ENCODE data around the gene RFNG. TPM values are rescaled to one million over a fixed set of nuclear protein-coding genes. Genes with fewer than 3 reads are reported as not detected.

The RFNG gene
- total RNA-seq, 2 donors from 2014 or later = 37.9 to 43.1 TPM

DNA sequence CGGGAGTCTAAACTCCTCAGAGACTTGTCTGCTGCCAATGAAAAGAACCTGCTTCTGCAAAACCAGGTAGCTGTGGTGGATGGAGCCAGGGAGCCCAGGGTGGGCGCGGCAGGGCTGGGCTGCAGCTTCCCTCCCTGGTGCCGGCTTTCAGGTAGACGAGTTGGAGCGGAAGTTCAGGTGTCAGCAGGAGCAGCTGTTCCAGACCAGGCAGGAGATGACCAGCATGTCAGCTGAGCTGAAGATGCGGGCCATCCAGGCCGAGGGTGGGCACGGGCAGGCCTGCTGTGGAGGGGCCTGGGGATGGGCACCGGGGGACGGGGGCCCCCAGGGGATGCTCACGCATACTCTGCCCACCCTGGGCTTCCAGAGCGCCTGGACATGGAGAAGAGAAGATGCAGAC, 23.4 kb downstream of the RFNG start:
- H3K9me3 ChIP-seq = no peaks in the 10 kb centered on the region
- H3K27ac ChIP-seq = no peak overlapping the region
- H3K27me3 ChIP-seq = no peaks in the 10 kb centered on the region
- DNase-seq (no peak), ATAC-seq (no peak)
- H3K36me3 ChIP-seq (replicated peaks in 1 of 2; ENCODE audit: insufficient read depth in 1 of 2, low read depth in 2 of 2) = no peaks in the 10 kb centered on the region
- no peak overlapping the region for H3K4me3 ChIP-seq
- peaks cover 35% of the 10 kb centered on the region for H3K4me1 ChIP-seq
- WGBS, 2 donors = 93 to 100% methylated on average over 2 to 11 of the region's 13 CpGs
- no peak for TF ChIP-seq POLR2A (IDR thresholded peaks at IDR 0.05)
- TF ChIP-seq, protein P1, sequence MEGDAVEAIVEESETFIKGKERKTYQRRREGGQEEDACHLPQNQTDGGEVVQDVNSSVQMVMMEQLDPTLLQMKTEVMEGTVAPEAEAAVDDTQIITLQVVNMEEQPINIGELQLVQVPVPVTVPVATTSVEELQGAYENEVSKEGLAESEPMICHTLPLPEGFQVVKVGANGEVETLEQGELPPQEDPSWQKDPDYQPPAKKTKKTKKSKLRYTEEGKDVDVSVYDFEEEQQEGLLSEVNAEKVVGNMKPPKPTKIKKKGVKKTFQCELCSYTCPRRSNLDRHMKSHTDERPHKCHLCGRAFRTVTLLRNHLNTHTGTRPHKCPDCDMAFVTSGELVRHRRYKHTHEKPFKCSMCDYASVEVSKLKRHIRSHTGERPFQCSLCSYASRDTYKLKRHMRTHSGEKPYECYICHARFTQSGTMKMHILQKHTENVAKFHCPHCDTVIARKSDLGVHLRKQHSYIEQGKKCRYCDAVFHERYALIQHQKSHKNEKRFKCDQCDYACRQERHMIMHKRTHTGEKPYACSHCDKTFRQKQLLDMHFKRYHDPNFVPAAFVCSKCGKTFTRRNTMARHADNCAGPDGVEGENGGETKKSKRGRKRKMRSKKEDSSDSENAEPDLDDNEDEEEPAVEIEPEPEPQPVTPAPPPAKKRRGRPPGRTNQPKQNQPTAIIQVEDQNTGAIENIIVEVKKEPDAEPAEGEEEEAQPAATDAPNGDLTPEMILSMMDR (IDR thresholded peaks at IDR 0.05) = no peak
- intact Hi-C loops (cut with DNase I) = loop anchor here (5.0 kb wide), 1 partner anchor 129 kb away; no protein-coding TSS in a partner anchor

DNA sequence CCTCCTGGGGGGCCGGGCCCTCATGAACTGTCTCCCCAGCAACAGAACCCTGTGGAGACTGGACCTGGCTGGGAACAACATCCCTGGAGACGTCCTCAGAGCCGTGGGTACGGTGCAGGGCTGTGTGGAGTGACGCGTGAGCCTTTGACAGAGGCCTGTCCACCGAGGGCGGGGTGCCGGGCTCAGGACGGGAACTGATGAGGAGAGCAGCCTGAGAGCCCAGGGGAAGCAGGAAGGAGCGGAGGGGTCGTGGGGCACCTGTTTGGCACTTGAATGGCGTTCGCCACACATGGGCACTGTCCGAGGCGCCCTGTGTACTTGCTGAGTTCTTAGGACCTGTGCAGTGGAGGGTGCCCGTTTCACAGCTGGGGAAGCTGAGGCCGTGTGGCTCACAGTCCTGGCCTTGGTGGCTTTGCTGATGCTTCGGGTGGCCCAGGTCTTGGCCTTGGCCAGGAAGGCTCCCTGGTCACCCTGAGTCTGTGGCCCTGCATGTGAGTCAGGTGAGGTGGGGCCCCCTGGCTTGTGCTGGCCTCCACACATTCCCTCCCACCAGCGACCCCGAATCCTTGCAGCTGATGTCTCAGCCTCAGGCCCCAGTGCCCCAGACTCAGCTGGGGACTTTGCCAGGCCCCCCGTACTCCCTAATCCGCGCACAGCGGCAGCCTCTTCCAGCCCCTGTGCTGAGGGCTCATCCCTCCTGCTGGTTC, 26.1 kb downstream of the RFNG start:
- Histone ChIP-seq H3K9me3 (no peaks in the 10 kb centered on the region), H3K27ac (no peak overlapping the region), H3K36me3 (replicated peaks in 1 of 2; ENCODE audit: insufficient read depth in 1 of 2, low read depth in 2 of 2) (no peaks in the 10 kb centered on the region), H3K4me1 (peaks cover 41% of the 10 kb centered on the region), H3K27me3 (no peaks in the 10 kb centered on the region), H3K4me3 (no peak overlapping the region)
- DNase-seq (no peak), ATAC-seq (no peak)
- intact Hi-C loops (cut with DNase I) = loop anchor here (5.0 kb wide), 1 partner anchor 132 kb away; no protein-coding TSS in a partner anchor
- 87 to 93% methylated on average over 21 to 25 of the region's 25 CpGs for WGBS, 2 donors
- TF ChIP-seq POLR2A (IDR thresholded peaks at IDR 0.05) = no peak
- TF ChIP-seq, protein P1 (IDR thresholded peaks at IDR 0.05) = no peak

DNA sequence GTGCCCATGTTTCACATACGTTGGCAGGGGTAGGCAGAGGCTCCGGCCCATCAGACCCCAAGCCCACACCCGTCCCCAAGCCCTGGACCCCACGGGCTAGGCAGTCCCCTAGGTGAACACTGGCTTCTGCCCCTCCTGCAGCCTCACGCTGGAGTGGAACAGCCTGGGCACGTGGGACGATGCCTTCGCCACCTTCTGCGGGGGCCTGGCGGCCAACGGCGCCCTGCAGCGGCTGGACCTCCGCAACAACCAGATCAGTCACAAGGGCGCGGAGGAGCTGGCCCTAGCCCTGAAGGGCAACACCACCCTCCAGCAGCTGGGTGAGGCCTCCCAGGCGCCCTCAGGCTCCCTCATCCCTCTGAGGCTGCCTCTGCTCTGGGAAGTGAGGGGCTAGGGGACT, 26.8 kb downstream of the RFNG start:
- H3K9me3 ChIP-seq = no peaks in the 10 kb centered on the region
- DNase-seq (no peak), ATAC-seq (no peak)
- H3K4me3 ChIP-seq = no peak overlapping the region
- intact Hi-C loops (cut with DNase I) = loop anchor here (5.0 kb wide), 1 partner anchor 132 kb away; no protein-coding TSS in a partner anchor
- TF ChIP-seq, protein P1 (IDR thresholded peaks at IDR 0.05) = no peak
- TF ChIP-seq POLR2A (IDR thresholded peaks at IDR 0.05) = no peak
- no peaks in the 10 kb centered on the region for H3K36me3 ChIP-seq (replicated peaks in 1 of 2; ENCODE audit: insufficient read depth in 1 of 2, low read depth in 2 of 2)
- no peaks in the 10 kb centered on the region for H3K27me3 ChIP-seq
- 86 to 90% methylated on average over 2 to 11 of the region's 17 CpGs for WGBS, 2 donors
- H3K27ac ChIP-seq = no peak overlapping the region
- H3K4me1 ChIP-seq = peaks cover 39% of the 10 kb centered on the region

DNA sequence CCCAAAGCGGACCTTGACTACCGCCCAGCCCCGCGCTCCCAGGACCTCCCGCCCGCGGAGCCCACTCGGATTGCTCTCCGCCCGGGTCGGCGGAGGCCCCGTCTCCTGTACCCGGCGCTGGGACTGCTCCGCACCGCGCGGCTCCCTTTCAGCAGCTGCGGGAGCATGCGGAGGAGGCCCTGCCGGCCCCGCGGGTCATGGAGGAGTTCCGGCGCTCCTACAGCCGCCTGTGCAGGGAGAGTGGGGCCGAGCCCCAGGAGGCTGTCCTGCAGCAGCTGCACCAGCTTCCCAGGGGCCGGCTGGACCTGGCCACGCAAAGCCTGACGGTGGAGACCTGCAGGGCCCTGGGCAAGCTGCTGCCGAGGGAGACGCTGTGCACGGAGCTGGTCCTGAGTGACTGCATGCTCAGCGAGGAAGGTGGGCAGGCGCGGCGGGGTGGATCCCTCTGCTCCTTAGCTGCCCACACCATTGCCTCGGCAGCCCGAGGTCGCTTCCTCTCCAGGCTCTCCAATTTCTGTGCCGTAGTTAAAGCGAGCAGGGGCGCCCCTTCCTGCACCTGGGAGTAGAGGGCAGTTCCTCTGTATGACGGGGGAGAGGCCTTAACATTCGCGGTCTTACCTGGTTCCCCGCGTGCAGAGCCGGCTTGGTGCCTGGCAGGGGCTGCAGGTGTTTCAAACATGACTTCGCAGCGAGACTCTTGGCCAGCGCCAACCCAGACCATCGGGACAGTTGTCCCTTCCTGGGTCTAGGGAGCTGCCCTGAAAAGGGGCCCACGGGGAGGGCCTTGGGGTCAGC, 28.0 kb downstream of the RFNG start:
- peak; percentile 2 for ATAC-seq
- 2% methylated on average over 55 of the region's 55 CpGs; no CpG with 5 or more reads in 1 of the 2 donors for WGBS, 2 donors

More for the DNA sequence above, 28.0 kb downstream of the RFNG start:
- peaks cover 46% of the 10 kb centered on the region for H3K4me1 ChIP-seq
- H3K4me3 ChIP-seq = peak overlapping the region; percentile 78 to 83
- H3K27ac ChIP-seq = peak overlapping the region in 2 of 4 donors; percentile 24 to 42
- TF ChIP-seq POLR2A (IDR thresholded peaks at IDR 0.05) = peak in 1 of 3 donors; percentile 31
- TF ChIP-seq, protein P1 (IDR thresholded peaks at IDR 0.05) = no peak
- H3K36me3 ChIP-seq (replicated peaks in 1 of 2; ENCODE audit: insufficient read depth in 1 of 2, low read depth in 2 of 2) = no peaks in the 10 kb centered on the region
- no peaks in the 10 kb centered on the region for H3K27me3 ChIP-seq
- DNase-seq = peak in 3 of 4 donors; percentile 41 to 43 (median 42)
- intact Hi-C loops (cut with DNase I) = no loop called here
- no peaks in the 10 kb centered on the region for H3K9me3 ChIP-seq
